ENCODE results near the gene SCYL2. TPM values are rescaled to one million over a fixed set of nuclear protein-coding genes. Genes with fewer than 3 reads are reported as not detected.
"Not testable (repeated sequence)": the region's sequence is repeated elsewhere in the genome, so short reads cannot be mapped to it uniquely, and the experiment has no call there.

SCYL2 gene
- total RNA-seq, 2 experiments from 2014 or later: 29.4 to 30.3 TPM

DNA sequence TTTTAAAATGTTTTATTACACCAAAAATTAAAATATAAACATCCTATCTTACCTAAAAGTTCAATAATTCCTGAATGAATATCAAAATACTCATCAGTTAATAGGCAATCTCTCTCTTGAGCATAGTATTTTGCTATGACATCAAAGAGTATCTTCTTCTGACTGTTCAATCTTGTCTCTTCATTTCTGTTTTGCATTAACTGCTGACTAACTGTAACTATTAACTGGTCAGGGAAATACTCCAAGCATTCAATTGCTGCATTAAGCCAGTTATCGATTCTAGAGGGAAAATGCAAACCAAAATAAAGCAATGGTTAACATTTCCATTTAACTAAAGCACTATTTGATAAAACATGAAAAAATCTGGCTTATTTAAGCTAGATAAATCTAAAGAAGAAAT is 13.5 kb upstream of the SCYL2 start:
- POLR2A ChIA-PET: no interaction called here
- CTCF ChIA-PET: no interaction called here

DNA sequence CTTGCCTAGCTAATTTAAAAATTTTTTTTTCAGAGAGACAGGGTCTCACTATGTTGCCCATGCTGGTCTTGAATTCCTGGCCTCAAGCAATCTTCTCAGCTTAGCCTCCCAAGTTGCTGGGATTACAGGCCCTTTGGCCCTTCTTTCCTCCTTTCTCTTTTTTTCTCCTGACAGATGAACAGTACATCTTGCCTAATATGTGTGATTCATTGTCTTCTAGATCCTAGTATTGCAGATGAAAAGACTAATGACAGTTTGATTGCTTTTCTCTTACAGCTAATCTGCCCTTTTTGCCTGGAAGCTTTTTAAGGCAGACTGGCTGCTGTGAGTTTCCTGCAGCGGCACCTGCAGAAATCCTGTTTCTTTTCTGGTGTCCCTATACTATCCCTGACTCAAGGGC is 12.1 kb upstream of the SCYL2 start:
- CTCF ChIA-PET: no interaction called here
- POLR2A ChIA-PET: no interaction called here

DNA sequence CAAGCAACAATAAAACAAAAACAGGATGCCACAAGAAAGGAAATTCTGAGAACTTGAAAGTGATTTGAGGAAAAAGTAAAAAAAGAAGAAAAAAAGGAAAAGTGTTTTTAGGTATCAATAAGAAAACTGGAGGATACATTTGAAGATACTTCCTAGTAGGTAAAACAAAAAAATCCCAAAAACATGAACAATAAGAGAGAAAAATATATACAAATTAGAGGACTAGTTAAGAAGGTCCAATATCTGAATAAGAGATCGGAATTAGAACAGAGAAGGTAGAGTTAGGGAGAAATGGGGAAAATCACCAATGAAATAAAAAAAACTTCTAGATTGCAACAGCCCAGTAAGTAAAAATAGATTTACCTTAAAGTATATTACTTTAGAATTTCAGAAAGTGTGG is 8.8 kb upstream of the SCYL2 start:
- CTCF ChIA-PET: no interaction called here
- POLR2A ChIA-PET: no interaction called here

DNA sequence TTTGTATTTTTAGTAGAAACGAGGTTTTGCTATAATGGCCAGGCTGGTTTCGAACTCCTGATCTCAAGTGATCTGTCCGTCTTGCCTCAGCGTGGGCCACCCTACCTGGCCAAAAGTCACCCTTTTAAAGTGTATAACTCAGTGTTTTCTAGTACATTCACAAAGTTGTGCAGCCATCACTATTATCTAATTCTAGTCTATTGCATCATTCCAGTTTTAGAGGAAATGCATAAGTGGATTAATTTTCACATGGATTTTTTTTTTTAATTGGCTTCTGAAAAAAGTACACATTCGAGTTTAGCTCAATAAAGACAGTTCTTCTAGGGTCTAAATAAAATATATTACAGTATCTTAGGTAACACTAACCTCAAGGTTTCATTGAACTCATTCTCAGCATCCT is 3.8 kb upstream of the SCYL2 start:
- POLR2A ChIA-PET: no interaction called here

DNA sequence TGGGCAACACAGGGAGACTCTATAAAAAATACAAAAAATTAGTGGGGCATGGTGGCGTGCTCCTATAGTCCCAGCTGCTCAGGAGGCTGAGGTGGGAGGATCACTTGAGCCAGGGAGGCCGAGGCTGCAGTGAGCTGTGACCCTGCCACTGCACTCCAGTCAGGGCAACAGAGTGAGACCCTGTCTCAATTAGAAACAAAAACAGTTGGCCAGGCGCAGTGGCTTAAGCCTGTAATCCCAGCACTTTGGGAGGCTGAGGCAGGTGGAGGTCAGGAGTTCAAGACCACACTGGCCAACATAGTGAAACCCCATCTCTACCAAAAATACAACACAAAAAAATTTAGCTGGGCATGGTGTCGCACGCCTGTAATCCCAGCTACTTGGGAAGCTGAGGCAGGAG is 1.9 kb upstream of the SCYL2 start:
- CTCF ChIA-PET, POLR2A ChIA-PET: not testable (repeated sequence)

More for the DNA sequence above, 3.8 kb upstream of the SCYL2 start:
- CTCF ChIA-PET: interaction anchor here (0.9 kb wide), 1 partner anchor 108 kb away, joined by 3 read pairs; no protein-coding TSS in a partner anchor

DNA sequence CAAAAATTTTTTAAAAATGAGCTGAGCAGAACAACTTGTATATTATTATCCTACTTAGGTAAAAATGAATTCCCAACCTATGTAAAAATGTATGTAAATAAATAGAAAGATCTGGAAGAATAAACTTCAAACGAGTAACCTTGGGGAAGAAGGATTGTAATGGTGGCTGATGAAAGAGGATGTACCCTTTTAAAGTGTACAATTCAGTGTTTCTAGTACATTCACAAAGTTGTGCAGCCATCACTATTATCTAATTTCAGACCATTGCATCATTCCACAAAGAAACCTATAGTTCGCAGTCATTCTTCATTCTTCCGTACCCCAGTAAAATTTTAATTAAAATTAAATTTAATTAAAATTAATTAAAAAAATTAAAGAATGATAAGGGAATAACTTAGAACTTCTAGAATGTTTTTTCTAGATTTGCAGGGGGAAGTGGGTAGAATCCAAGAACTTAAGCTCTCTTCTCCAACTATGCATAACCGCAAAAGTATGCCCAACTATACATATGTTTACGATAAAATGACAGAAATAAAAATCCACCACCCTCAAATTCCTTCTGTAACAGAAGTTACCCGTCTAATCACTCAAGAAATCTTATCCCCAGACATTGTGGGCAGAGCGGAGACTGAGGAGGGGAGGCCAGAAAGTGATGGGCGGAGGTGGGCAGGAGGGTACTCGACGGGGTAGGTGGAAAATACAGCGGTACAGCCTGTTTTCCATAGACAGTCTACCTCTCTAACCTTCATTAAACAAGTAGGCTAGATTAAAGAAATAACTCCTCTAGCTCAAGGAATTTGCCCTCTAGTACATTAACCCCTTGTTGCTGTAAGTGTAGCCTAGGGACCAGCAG is 1.0 kb upstream of the SCYL2 start:
- POLR2A ChIA-PET: interaction anchor here (1.5 kb wide), 1 partner anchor 1622 kb away, joined by 3 read pairs; the partner anchor contains the start of gene IKBIP
- CTCF ChIA-PET: no interaction called here

DNA sequence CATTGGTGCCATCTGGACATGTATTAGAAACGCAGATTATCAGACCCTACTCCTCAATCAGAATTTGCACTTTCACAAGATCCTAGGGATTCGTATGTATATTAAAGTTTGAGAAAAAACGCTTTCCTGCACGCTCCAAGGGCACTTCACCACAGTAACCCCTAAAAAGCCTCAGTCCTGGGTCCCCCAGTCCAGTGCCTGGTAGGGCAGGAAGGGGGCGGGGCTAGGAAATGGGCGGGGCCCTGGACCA is 467 bp upstream of the SCYL2 start:
- CTCF ChIA-PET: interaction anchor here (1.4 kb wide), 1 partner anchor 112 kb away, joined by 3 read pairs; no protein-coding TSS in a partner anchor

DNA sequence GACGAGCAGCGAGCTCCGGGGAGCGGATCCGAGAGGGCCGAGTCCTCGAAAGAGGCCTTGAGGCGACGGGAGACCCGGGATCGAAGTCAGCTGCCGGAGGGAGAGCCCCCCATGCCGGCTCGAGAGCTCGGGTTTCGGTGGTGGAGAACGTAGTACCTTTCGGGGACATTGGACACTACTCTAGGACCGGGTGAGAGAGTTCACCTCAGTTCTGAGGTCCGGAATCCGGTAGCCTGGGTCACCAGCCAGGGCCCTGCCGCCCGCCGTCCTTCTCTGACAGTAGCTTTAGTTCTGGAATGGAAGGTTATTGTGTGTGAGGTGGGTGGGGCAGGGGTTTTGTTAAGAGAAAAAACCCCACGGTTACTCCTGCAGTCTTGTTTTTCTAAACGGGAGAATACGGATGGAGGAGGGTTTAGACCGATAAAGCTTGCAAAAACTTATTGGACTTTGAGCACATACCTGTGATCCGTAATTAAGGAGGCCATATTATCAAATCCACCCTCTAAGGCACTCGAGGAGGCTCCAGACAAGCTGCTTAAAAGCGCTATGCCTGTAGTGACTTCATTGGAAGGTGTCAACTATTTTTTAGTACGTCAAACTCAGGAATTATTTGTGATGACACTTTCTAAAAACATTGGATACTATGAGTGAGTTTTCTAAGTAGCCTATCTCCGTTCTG is 765 bp downstream of the SCYL2 start:
- CTCF ChIA-PET: interaction anchor here (0.7 to 1.4 kb wide), 2 partner anchors 21 to 113 kb away, joined by 3 to 4 read pairs; no protein-coding TSS in a partner anchor
- POLR2A ChIA-PET: interaction anchor here (0.5 kb wide), 1 partner anchor 32 kb away, joined by 3 read pairs; no protein-coding TSS in a partner anchor

More for the DNA sequence above, 467 bp upstream of the SCYL2 start:
- POLR2A ChIA-PET: interaction anchor here (0.5 to 1.5 kb wide), 2 partner anchors 20 to 1622 kb away, joined by 3 to 4 read pairs; partner anchors contain the start of gene IKBIP

DNA sequence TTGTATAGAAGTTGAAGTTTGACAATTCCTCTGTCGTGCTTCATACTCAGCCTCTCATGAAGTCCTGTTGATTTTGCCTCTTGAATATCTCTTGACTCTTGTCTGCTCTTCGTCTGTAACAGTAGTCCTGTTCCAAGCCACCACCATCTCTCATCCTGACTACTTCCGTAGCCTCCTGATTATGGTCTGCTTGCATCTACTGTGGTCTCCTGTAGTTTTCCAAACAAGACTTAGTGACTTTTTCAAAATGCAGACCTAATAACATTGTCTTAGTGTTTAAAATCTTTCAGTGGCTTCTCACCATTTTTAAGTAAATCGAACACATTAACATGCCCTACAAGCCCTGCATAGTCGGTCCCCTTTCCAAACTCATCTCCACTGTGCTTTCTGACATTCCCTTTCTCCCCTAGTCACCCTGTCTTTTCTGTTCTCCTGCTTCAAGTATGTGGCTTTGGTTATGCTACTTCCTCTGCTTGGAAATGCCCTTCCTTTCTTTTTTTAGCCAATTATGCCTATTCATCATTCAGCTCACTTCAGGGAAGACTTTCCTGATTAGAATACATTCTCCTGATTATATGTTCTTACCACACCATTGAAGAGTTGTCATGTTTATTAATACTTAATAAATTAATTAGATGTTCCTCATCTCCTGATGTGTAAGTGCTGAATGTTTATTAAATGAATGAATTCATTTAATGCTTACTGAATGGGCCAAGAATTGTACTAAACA is 2.0 kb downstream of the SCYL2 start:
- POLR2A ChIA-PET: no interaction called here
- CTCF ChIA-PET: interaction anchor here (0.6 kb wide), 1 partner anchor 207 kb away, joined by 4 read pairs; no protein-coding TSS in a partner anchor

DNA sequence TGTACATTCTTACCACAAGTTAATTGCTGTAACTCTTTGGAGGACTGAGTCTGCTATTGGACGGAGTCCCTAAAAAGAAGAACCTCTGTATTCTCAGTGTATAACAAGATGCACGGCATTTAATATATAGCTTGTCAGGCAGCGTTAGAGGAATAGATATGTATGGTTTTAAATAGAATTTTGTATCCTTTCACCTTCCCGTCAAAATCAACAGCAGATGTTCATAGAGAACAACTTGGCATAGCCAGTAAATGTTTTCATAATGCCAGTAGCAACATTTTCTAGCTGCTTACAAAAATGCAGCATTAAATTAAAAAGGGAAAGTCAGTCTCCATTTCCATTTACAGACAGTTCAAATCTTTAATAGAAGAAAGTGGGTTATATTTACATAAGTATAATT is 6.8 kb downstream of the SCYL2 start:
- POLR2A ChIA-PET: no interaction called here
- CTCF ChIA-PET: no interaction called here

DNA sequence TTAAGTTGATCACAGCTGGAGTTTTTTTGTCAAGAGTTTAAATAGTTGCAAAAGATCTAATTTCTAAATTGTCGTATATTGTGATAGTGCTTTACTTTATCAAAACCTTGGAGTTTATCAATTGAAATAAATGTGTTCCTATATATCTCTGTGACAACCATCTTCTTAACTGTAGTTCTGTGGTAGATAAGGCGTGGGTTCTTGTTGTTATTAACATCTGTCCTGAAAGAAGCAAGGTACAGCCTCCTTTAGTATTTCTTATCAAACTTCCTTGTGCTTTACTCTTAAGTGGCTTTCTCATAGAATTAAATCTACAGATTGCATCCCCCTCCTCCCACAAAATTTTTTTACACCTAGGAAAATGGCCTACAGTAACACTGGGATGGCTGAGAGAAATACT is 7.3 kb downstream of the SCYL2 start:
- ChIA-PET POLR2A (no interaction called here), CTCF (no interaction called here)

DNA sequence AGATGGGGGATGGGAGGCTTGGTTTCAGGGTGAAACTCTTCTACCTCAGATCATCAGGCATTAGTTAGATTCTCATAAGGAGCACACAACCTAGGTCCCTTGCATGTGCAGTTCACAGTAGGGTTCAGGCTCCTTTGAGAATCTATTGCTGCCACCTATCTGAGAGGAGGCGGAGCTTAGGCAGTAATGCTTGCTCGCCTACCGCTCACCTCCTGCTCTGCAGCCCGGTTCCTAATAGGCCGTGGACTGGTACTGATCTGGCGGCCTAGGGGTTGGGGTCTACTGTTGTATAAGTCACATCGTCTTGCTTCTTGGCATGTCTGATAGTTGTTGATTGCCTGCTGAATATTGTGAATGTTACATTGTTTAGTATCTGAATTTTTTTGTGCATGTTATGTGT is 12.2 kb downstream of the SCYL2 start:
- ChIA-PET CTCF (no interaction called here), POLR2A (no interaction called here)

DNA sequence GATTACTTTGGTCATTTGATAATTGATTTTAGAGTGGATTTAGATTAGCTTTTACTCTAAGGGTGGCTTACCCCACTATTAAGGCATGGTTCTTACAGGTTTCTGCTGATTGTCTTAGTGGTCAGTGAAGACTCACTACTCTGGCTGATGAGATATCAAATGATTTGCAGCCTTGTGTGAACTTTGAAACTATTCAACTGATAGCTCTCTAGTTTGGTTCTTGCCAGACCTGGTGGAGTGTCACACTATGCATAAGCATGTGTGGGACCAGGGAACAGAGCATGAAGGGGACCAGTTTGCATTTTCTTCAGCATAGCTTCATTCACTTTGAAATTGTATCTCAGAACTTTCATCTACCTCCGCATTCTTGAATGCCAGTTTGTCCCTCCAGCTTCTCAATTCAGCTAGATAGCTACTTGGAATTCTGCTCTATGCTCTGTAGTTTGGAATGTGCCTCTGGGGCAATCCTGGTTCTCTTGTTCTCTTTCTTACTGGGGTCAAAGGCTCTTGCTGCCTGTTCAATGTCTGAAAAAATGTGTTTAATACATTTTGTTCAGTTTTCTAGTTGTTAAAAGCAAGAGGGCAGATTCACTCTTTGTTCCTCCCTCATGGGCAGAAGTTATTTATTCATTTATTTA is 12.7 kb downstream of the SCYL2 start:
- POLR2A ChIA-PET: no interaction called here
- CTCF ChIA-PET: no interaction called here

DNA sequence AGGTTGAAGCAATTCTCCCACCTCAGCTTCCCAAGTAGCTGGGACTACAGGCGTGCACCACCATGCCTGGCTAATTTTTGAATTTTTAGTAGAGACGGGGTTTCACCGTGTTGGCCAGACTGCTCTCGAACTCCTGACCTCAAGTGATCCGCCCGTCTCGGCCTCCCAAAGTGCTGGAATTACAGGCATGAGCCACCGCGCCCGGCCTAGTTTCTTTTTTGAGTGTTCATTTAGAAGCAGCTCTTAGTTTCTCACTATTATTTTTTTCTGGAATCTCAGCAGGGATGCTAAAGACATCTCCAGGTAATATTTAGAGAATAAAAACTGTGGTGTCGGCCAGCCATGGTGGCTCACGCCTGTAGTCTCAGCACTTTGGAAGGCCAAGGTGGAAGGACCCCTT is 17.6 kb downstream of the SCYL2 start:
- POLR2A ChIA-PET, CTCF ChIA-PET: not testable (repeated sequence)

DNA sequence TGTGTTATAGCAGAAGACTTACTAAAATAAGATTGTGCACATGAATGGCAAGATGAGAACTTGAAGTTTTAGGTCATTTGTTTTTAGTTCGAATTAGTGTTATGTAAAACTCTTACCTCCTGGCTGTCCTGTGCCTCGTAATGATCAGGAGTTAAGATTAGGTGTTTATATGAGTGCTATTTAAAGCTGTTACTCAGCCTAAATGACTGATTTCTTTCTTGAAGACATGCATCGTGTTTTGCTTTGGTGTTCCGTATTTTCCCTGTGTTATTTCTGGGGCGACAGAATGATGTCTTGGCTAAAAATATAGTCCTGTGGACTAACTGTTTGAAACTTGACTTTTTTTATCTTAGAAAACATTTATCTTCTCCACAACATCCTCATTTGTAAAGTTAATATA is 22.1 kb downstream of the SCYL2 start:
- POLR2A ChIA-PET: interaction anchor here (0.6 kb wide), 1 partner anchor 10 kb away, joined by 3 read pairs; no protein-coding TSS in a partner anchor
- CTCF ChIA-PET: no interaction called here

DNA sequence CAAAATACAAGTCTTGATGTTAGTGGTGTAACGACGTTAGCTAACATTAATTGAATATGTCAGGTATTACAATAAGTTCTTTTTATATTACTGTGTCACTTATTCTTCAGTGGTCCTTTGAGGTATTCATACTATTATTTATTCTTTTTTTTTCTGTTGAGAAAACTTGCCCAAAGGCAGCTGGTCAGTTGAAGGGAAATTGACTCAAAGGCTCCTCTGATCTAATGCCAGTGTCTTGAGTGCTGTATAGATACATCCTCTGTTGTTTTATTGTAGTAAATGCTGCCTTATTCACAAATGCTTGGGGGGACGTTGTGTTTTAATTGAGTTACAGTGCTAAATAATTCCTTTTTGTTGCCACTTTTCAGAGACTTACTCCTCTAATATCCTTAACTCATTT is 23.0 kb downstream of the SCYL2 start:
- POLR2A ChIA-PET: no interaction called here
- CTCF ChIA-PET: no interaction called here

DNA sequence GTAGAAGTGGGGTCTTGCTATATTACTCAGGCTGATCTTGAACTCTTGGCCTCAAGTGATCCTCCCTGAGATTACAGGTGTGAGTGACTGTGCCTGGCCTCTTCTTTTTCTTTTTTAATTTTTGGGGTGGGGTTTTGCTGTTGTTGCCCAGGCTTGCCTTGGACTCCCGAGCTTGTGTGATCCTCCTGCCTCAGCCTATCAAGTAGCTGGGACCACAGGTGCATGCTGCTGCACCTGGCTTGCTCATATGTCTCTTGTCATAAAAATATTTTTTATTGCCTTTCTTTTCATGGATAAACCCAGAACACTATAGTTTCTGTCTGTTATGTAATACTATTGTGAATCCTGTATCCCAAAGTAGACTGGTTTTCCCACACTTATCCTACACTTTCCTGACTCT is 26.0 kb downstream of the SCYL2 start:
- CTCF ChIA-PET: no interaction called here
- POLR2A ChIA-PET: no interaction called here

DNA sequence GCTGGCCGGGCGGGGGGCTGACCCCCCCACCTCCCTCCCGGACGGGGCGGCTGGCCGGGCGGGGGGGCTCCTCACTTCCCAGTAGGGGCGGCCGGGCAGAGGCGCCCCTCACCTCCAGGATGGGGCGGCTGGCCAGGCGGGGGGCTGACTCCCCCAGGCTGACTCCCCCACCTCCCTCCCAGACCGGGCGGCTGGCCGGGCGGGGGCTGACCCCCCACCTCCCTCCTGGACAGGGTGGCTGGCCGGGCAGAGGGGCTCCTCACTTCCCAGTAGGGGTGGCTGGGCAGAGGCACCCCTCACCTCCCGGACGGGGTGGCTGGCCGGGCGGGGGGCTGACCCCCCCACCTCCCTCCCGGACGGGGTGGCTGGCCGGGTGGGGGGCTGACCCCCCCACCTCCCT is 27.4 kb downstream of the SCYL2 start:
- CTCF ChIA-PET: not testable (repeated sequence)

DNA sequence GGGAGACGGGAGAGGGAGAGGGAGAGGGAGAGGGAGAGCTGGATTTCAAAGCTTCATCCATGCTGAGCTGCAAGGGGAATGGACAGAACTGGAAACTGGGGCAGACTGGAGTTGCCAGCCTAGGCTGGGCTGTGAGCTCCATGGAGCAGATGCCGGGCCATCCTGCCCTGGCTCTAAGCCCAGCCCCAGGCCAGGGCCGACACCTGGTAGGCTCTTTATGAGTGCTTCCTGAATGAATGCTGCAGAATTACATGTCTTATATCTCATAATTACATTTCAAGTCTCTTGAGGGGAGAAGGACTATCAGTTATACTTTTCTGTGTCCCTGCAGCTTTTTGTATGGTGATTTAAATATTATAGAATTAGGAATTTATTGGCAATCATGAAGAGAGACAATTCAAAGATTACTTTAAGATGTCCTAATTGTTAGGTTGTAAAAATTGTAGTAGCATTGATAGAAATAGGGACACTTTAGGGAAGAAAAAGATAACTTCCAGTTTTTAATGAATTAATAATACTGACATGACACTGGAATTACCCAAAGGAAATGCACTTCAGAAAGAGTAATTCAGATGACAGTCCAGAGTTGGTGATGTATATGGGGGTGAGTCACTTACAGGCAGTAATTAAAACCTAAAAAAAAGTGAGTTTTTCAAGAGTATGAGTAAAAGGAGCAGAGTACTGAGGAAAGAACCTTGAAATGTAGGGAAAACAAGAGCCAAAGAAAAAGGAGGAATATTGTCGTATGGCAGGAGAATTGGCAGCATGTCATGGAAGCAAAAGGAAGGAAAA is 29.0 kb downstream of the SCYL2 start:
- POLR2A ChIA-PET: no interaction called here
- CTCF ChIA-PET: no interaction called here

More for the DNA sequence above, 27.4 kb downstream of the SCYL2 start:
- POLR2A ChIA-PET: not testable (repeated sequence)
